HepG2 (cell line): ENCODE data around the gene SYTL3. TPM values are rescaled to one million over a fixed set of nuclear protein-coding genes. Genes with fewer than 3 reads are reported as not detected.

Experiments
- ARHGAP35 ChIP-seq: sonication (generic); formaldehyde crosslinking; IDR thresholded peaks from 2 replicates; pipeline ENCODE4 v1.9.0; 2022; ENCODE audit warnings: mild to moderate bottlenecking, inconsistent platforms, moderate library complexity, missing genetic modification reagents, borderline replicate concordance
- HNF4G ChIP-seq, 2 experiments: sonication (generic) in 1 of 2; formaldehyde crosslinking in 1 of 2; IDR thresholded peaks; 2 replicates each; pipeline versions ENCODE4 v1.4.0 to v1.6.1; 2011 to 2020; ENCODE audit warnings: borderline replicate concordance in 2 of 2, low read depth in 2 of 2, mild to moderate bottlenecking in 2 of 2, low read length in 1 of 2, missing genetic modification reagents in 1 of 2, moderate library complexity in 1 of 2
- HNRNPH1 ChIP-seq: fragments of 200-400 bp; formaldehyde crosslinking; optimal IDR thresholded peaks from 2 replicates; pipeline ENCODE3; 2017; ENCODE audit warnings: mild to moderate bottlenecking, low read depth, low read length
- HNRNPK ChIP-seq: fragments of 200-400 bp; formaldehyde crosslinking; IDR thresholded peaks from 2 replicates; pipeline ENCODE4 v1.6.1; 2018; ENCODE audit warnings: low read length, low read depth, moderate library complexity, mild to moderate bottlenecking; ENCODE audit not compliant: poor library complexity, severe bottlenecking
- ISL2 ChIP-seq: sonication (generic); formaldehyde crosslinking; IDR thresholded peaks from 2 replicates; pipeline ENCODE4 v1.5.0; 2020; ENCODE audit warnings: missing genetic modification reagents
- KDM2A ChIP-seq: sonication (generic); formaldehyde crosslinking; IDR thresholded peaks from 2 replicates; pipeline ENCODE4 v1.4.0; 2020; ENCODE audit warnings: low read depth, missing genetic modification reagents, borderline replicate concordance
- MAZ ChIP-seq, 2 experiments: sonication (generic) in 1 of 2; formaldehyde crosslinking in 1 of 2; IDR thresholded peaks; 2 replicates each; pipeline versions ENCODE4 v1.5.0 to v1.6.1; 2012 to 2020; ENCODE audit warnings: low read depth in 2 of 2, mild to moderate bottlenecking in 2 of 2, borderline replicate concordance in 1 of 2, improper control_type of control experiment in 1 of 2, low read length in 1 of 2, missing genetic modification reagents in 1 of 2, moderate library complexity in 1 of 2
- NAIF1 ChIP-seq: sonication (generic); formaldehyde crosslinking; IDR thresholded peaks from 2 replicates; pipeline ENCODE4 v1.5.0; 2020; ENCODE audit warnings: mild to moderate bottlenecking, missing genetic modification reagents, borderline replicate concordance
- PHF8 ChIP-seq: sonication (generic); formaldehyde crosslinking; IDR thresholded peaks from 2 replicates; pipeline ENCODE4 v1.5.0; 2020; ENCODE audit warnings: missing genetic modification reagents
- SNAI1 ChIP-seq: sonication (generic); formaldehyde crosslinking; IDR thresholded peaks from 2 replicates; pipeline ENCODE4 v1.5.0; 2020; ENCODE audit warnings: mild to moderate bottlenecking, missing genetic modification reagents, borderline replicate concordance
- TBX2 ChIP-seq: sonication (generic); formaldehyde crosslinking; IDR thresholded peaks from 2 replicates; pipeline ENCODE4 v1.5.0; 2020; ENCODE audit warnings: missing genetic modification reagents, mild to moderate bottlenecking, borderline replicate concordance
- TCF12 ChIP-seq, 2 experiments: fragments of 450-650 bp in 1 of 2; sonication (generic) in 1 of 2; formaldehyde crosslinking in 1 of 2; IDR thresholded peaks; 2 replicates each; pipeline versions ENCODE4 v1.6.1 to v1.8.0; 2017 to 2022; ENCODE audit warnings: antibody characterized with exemption in 1 of 2, mild to moderate bottlenecking in 1 of 2, missing genetic modification reagents in 1 of 2, moderate library complexity in 1 of 2
- U2AF2 ChIP-seq: fragments of 200-400 bp; formaldehyde crosslinking; IDR thresholded peaks from 2 replicates; pipeline ENCODE4 v1.6.1; 2017; ENCODE audit warnings: low read depth, mild to moderate bottlenecking, low read length
- ZKSCAN8 ChIP-seq: IDR thresholded peaks from 2 replicates; pipeline ENCODE4 v1.6.1; 2016; ENCODE audit warnings: borderline replicate concordance, missing genetic modification reagents, missing compliant biosample characterization
- ZNF337 ChIP-seq: sonication (generic); formaldehyde crosslinking; IDR thresholded peaks from 2 replicates; pipeline ENCODE4 v1.5.1; 2020; ENCODE audit warnings: missing genetic modification reagents, low read depth, mild to moderate bottlenecking, borderline replicate concordance
- ZNF782 ChIP-seq: sonication (generic); formaldehyde crosslinking; IDR thresholded peaks from 2 replicates; pipeline ENCODE4 v1.4.0; 2020; ENCODE audit warnings: missing genetic modification reagents, mild to moderate bottlenecking, borderline replicate concordance
- ZNF883 ChIP-seq: sonication (generic); formaldehyde crosslinking; IDR thresholded peaks from 2 replicates; pipeline ENCODE4 v1.5.1; 2020; ENCODE audit warnings: mild to moderate bottlenecking, missing genetic modification reagents; ENCODE audit errors: not compliant biosample characterization
- polyA plus RNA-seq, 8 experiments: library from polyadenylated mRNA; depleted of rRNA in 3 of 8; stranded (reverse) in 7 of 8; unstranded in 1 of 8; fragments of >200 nt; fragmentation: Illumina TruSeq in 4 of 8; extraction: Trizol in 4 of 8; gene quantifications; 2 replicates each; pipeline versions ENCODE4 v1.2.1 to v1.2.3, GENCODE V29; 2011 to 2016; ENCODE audit warnings: low read depth in 4 of 8, missing spikeins in 1 of 8, mixed read lengths in 1 of 8; ENCODE audit not compliant: insufficient read depth in 1 of 8
- total RNA-seq, 5 experiments: library from RNA; depleted of rRNA; stranded (reverse); fragments of >200 nt; fragmentation: Illumina TruSeq; extraction: Trizol; gene quantifications; 2 replicates each; pipeline ENCODE4 v1.2.3, GENCODE V29; 2016; ENCODE audit warnings: low read depth in 1 of 5
- TF ChIP-seq, protein P1 (sequence below): sonication (generic); formaldehyde crosslinking; IDR thresholded peaks from 2 replicates; pipeline ENCODE4 v1.5.0; 2020; ENCODE audit warnings: missing genetic modification reagents
- TF ChIP-seq, protein P2 (sequence below): sonication (generic); formaldehyde crosslinking; IDR thresholded peaks from 2 replicates; pipeline ENCODE4 v1.8.0; 2022; ENCODE audit warnings: mild to moderate bottlenecking, missing genetic modification reagents; ENCODE audit not compliant: insufficient replicate concordance
- TF ChIP-seq, protein P3 (sequence below): sonication (generic); formaldehyde crosslinking; IDR thresholded peaks from 2 replicates; pipeline ENCODE4 v1.8.0; 2022; ENCODE audit warnings: mild to moderate bottlenecking, missing genetic modification reagents

SYTL3 gene
- total and polyA plus RNA-seq, 2 of the 13 experiments (the other 11 are each of a cell fraction or from before 2014, with no cell fraction given): 0.11 to 0.28 TPM

DNA sequence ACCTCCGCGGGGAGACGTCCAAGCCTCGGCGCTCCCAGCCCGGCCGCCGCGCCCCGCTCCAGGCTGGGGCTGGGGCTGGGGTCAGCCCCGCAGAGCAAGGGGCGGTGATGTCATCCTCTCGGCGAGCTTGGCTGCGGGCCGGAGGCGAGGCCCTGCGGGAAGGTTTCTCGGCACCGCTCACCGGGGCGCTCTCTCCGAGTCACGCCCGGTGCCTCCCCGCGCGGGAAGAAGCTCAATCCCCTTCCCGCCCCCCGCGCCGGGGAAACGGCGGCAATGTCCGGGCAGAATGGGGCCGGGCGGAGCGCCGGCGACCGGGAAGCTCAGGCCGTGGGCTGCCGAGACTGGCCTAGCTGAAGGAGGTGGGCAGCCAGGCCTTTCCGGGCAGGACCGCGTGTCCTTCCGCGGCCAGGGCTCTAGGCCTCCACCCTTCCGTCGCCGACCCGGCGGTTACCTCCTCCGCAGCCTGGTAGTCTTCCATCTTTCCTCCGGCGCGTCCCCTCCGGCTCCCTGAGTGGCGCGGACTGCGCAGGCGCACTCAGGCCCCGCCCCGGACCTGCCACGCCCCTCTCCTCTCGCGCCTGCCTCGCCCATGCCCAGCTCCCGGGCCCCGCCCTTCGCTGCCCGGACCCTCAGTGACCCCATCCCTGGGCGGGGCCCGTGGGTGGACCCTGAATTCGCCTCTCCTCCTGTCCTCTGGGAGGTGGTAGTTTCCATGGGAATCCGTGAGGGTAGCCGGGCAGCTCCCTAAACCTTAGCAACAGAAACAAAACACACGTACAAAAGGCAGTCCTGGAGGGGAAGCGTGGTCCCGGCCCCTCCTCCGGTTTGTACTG lies 5.4 kb upstream of the SYTL3 start, which contains the start of gene DYNLT1 (continued):
- TF ChIP-seq, protein P1, sequence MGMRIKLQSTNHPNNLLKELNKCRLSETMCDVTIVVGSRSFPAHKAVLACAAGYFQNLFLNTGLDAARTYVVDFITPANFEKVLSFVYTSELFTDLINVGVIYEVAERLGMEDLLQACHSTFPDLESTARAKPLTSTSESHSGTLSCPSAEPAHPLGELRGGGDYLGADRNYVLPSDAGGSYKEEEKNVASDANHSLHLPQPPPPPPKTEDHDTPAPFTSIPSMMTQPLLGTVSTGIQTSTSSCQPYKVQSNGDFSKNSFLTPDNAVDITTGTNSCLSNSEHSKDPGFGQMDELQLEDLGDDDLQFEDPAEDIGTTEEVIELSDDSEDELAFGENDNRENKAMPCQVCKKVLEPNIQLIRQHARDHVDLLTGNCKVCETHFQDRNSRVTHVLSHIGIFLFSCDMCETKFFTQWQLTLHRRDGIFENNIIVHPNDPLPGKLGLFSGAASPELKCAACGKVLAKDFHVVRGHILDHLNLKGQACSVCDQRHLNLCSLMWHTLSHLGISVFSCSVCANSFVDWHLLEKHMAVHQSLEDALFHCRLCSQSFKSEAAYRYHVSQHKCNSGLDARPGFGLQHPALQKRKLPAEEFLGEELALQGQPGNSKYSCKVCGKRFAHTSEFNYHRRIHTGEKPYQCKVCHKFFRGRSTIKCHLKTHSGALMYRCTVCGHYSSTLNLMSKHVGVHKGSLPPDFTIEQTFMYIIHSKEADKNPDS (CRISPR knock-in tag): peak; percentile 92; the same call in 1 of the 2 replicates
- peak; percentile 91; the same call in 1 of the 2 replicates for TF ChIP-seq ZNF782
- peak; percentile 88 for TF ChIP-seq ZNF883
- no peak for TF ChIP-seq TCF12 (IDR thresholded peaks at IDR 0.05)
- TF ChIP-seq TCF12 (CRISPR knock-in tag; IDR thresholded peaks at IDR 0.05): peak; percentile 56
- peak; percentile 89 for TF ChIP-seq TBX2 (CRISPR knock-in tag)
- peak; percentile 85; the same call in 1 of the 2 replicates for TF ChIP-seq MAZ (IDR thresholded peaks at IDR 0.05; ENCODE audit: borderline replicate concordance, low read depth, low read length)
- peak; percentile 93 for TF ChIP-seq MAZ (CRISPR knock-in tag; IDR thresholded peaks at IDR 0.05; ENCODE audit: low read depth)
- no peak for TF ChIP-seq ZKSCAN8 (CRISPR knock-in tag)
- peak; percentile 77; the same call in 1 of the 2 replicates for TF ChIP-seq ZNF337 (CRISPR knock-in tag)
- TF ChIP-seq NAIF1 (CRISPR knock-in tag): 0 out of 2 replicates have a peak, but pooled peaks have one; percentile 16
- TF ChIP-seq HNF4G (IDR thresholded peaks at IDR 0.05; ENCODE audit: borderline replicate concordance, low read depth, low read length): peak; percentile 10; the same call in 1 of the 2 replicates
- no peak; the same call in 1 of the 2 replicates for TF ChIP-seq HNF4G (CRISPR knock-in tag; IDR thresholded peaks at IDR 0.05; ENCODE audit: borderline replicate concordance, low read depth)
- TF ChIP-seq, protein P2, sequence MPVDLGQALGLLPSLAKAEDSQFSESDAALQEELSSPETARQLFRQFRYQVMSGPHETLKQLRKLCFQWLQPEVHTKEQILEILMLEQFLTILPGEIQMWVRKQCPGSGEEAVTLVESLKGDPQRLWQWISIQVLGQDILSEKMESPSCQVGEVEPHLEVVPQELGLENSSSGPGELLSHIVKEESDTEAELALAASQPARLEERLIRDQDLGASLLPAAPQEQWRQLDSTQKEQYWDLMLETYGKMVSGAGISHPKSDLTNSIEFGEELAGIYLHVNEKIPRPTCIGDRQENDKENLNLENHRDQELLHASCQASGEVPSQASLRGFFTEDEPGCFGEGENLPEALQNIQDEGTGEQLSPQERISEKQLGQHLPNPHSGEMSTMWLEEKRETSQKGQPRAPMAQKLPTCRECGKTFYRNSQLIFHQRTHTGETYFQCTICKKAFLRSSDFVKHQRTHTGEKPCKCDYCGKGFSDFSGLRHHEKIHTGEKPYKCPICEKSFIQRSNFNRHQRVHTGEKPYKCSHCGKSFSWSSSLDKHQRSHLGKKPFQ (CRISPR knock-in tag): peak; percentile 87
- no peak for TF ChIP-seq HNRNPH1
- peak; percentile 77 for TF ChIP-seq ISL2 (CRISPR knock-in tag)
- TF ChIP-seq SNAI1 (CRISPR knock-in tag): no peak
- peak; percentile 48 for TF ChIP-seq HNRNPK
- TF ChIP-seq, protein P3, sequence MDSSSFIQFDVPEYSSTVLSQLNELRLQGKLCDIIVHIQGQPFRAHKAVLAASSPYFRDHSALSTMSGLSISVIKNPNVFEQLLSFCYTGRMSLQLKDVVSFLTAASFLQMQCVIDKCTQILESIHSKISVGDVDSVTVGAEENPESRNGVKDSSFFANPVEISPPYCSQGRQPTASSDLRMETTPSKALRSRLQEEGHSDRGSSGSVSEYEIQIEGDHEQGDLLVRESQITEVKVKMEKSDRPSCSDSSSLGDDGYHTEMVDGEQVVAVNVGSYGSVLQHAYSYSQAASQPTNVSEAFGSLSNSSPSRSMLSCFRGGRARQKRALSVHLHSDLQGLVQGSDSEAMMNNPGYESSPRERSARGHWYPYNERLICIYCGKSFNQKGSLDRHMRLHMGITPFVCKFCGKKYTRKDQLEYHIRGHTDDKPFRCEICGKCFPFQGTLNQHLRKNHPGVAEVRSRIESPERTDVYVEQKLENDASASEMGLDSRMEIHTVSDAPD: peak; percentile 40; the same call in 1 of the 2 replicates
- peak; percentile 94 for TF ChIP-seq KDM2A (CRISPR knock-in tag)
- peak; percentile 89 for TF ChIP-seq ARHGAP35 (CRISPR knock-in tag)
- peak; percentile 99 for TF ChIP-seq PHF8 (CRISPR knock-in tag)
- TF ChIP-seq U2AF2: no peak
